Glutamatergic neuron (in vitro differentiated cells): ENCODE results near the gene RIN2. TPM values are rescaled to one million over a fixed set of nuclear protein-coding genes. Genes with fewer than 3 reads are reported as not detected.

Experiments used
- DNase-seq: peaks from one replicate; pipeline ENCODE4 v3.0.0; 2022
- H3K27ac Mint-ChIP-seq: one replicate; pipeline ENCODE4 v1.8.0; 2020; ENCODE audit warnings: mild to moderate bottlenecking, mixed read lengths, inconsistent platforms; ENCODE audit not compliant: unreplicated experiment
- H3K27me3 Mint-ChIP-seq: one replicate; pipeline ENCODE4 v1.8.0; 2020; ENCODE audit warnings: mild to moderate bottlenecking, moderate library complexity, mixed read lengths, inconsistent platforms; ENCODE audit not compliant: unreplicated experiment
- H3K36me3 Mint-ChIP-seq: one replicate; pipeline ENCODE4 v1.8.0; 2020; ENCODE audit warnings: mild to moderate bottlenecking, mixed read lengths, inconsistent platforms; ENCODE audit not compliant: unreplicated experiment
- H3K4me1 Mint-ChIP-seq: one replicate; pipeline ENCODE4 v1.8.0; 2020; ENCODE audit warnings: mild to moderate bottlenecking, low read depth, mixed read lengths, inconsistent platforms; ENCODE audit not compliant: unreplicated experiment
- H3K4me3 Mint-ChIP-seq: one replicate; pipeline ENCODE4 v1.8.0; 2020; ENCODE audit warnings: mild to moderate bottlenecking, mixed read lengths, inconsistent platforms; ENCODE audit not compliant: unreplicated experiment
- H3K9me3 Mint-ChIP-seq: one replicate; pipeline ENCODE4 v1.8.0; 2020; ENCODE audit warnings: mild to moderate bottlenecking, moderate library complexity, mixed read lengths, inconsistent platforms; ENCODE audit not compliant: unreplicated experiment
- total RNA-seq: library from RNA; stranded (reverse); fragmentation: NEBNext Ultra II Directional; extraction: Animal tissue kit (Norgen Biotek cat#: 25700); gene quantifications from one replicate; pipeline ENCODE4 v1.2.1, GENCODE V29; 2021; ENCODE audit not compliant: unreplicated experiment
- TF ChIP-seq, protein P1 (sequence below): fragments of 200-600 bp; sonication (generic); IDR thresholded peaks from one replicate; pipeline ENCODE4 v1.5.0; 2021; ENCODE audit not compliant: partially characterized antibody, unreplicated experiment

Gene RIN2
- total RNA-seq, 1 donor from 2014 or later: 108 TPM

- Mint-ChIP-seq H3K4me3 (no peak overlapping the region), H3K27me3 (peaks cover 7% of the 10 kb centered on the region), H3K36me3 (no peaks in the 10 kb centered on the region), H3K9me3 (peaks cover 3% of the 10 kb centered on the region), H3K4me1 (peaks cover 47% of the 10 kb centered on the region), H3K27ac (peak overlapping the region; percentile 97)
- DNase-seq: no peak
- TF ChIP-seq, protein P1, sequence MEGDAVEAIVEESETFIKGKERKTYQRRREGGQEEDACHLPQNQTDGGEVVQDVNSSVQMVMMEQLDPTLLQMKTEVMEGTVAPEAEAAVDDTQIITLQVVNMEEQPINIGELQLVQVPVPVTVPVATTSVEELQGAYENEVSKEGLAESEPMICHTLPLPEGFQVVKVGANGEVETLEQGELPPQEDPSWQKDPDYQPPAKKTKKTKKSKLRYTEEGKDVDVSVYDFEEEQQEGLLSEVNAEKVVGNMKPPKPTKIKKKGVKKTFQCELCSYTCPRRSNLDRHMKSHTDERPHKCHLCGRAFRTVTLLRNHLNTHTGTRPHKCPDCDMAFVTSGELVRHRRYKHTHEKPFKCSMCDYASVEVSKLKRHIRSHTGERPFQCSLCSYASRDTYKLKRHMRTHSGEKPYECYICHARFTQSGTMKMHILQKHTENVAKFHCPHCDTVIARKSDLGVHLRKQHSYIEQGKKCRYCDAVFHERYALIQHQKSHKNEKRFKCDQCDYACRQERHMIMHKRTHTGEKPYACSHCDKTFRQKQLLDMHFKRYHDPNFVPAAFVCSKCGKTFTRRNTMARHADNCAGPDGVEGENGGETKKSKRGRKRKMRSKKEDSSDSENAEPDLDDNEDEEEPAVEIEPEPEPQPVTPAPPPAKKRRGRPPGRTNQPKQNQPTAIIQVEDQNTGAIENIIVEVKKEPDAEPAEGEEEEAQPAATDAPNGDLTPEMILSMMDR: no peak
Observed at GRCh38 chr20:19737025-19737424, 21.0 kb upstream of the RIN2 start.

- peaks cover 7% of the 10 kb centered on the region for H3K27me3 Mint-ChIP-seq
- no peak overlapping the region for H3K4me3 Mint-ChIP-seq
Observed at GRCh38 chr20:19738951-19739350, 19.1 kb upstream of the RIN2 start.

GRCh38 chr20:19739351-19739750 is 18.7 kb upstream of the RIN2 start:
- Mint-ChIP-seq H3K4me1 (peaks cover 43% of the 10 kb centered on the region), H3K27me3 (peaks cover 7% of the 10 kb centered on the region), H3K9me3 (peaks cover 3% of the 10 kb centered on the region), H3K27ac (no peak overlapping the region), H3K36me3 (no peaks in the 10 kb centered on the region), H3K4me3 (no peak overlapping the region)
- TF ChIP-seq, protein P1: no peak
- DNase-seq: no peak

More at GRCh38 chr20:19738951-19739350, 19.1 kb upstream of the RIN2 start:
- Mint-ChIP-seq H3K4me1 (peaks cover 47% of the 10 kb centered on the region), H3K36me3 (no peaks in the 10 kb centered on the region), H3K9me3 (peaks cover 3% of the 10 kb centered on the region), H3K27ac (no peak overlapping the region)
- no peak for DNase-seq
- TF ChIP-seq, protein P1: no peak

DNA sequence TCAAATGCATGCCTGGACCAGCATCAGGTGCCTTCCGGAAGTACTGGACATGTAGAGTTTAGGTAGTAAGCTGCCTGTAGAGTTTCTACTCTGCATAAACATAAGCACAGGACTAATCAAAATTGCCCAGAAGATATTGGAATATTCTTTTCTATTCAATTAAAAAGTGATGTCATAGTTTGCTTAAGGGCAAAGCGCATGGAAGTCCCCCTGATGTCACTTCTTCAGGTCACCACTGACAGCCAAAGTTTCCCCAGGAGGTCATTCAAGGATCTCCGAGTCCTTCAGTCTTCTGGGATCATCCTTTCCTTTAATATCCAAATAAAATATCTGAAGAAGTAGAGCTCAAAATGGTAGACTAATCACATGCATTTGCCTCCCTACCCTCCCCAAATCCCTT is 17.5 kb upstream of the RIN2 start:
- Mint-ChIP-seq H3K27ac (no peak overlapping the region), H3K4me1 (peaks cover 32% of the 10 kb centered on the region), H3K36me3 (no peaks in the 10 kb centered on the region), H3K4me3 (no peak overlapping the region), H3K27me3 (peaks cover 9% of the 10 kb centered on the region), H3K9me3 (peaks cover 6% of the 10 kb centered on the region)
- TF ChIP-seq, protein P1: no peak
- DNase-seq: no peak

GRCh38 chr20:19741924-19742323 is 16.1 kb upstream of the RIN2 start:
- TF ChIP-seq, protein P1: no peak
- H3K4me3 Mint-ChIP-seq: no peak overlapping the region
- peaks cover 27% of the 10 kb centered on the region for H3K4me1 Mint-ChIP-seq
- H3K27ac Mint-ChIP-seq: no peak overlapping the region
- H3K36me3 Mint-ChIP-seq: no peaks in the 10 kb centered on the region
- peaks cover 7% of the 10 kb centered on the region for H3K27me3 Mint-ChIP-seq
- no peak for DNase-seq
- peaks cover 6% of the 10 kb centered on the region for H3K9me3 Mint-ChIP-seq
